Posterior vena cava (tissue), 2 donors: ENCODE measurements around the gene HSPBAP1. TPM values are rescaled to one million over a fixed set of nuclear protein-coding genes. Genes with fewer than 3 reads are reported as not detected.
A peak's percentile ranks its signal among the peaks of the same experiment; 100 is the strongest.

ENCODE experiments used
- DNase-seq: peaks from one replicate; pipeline ENCODE4 v3.0.0-alpha.2; 2020; ENCODE audit warnings: low spot score
- intact Hi-C, 2 donors: fragments of 100-400 bp; cut with DNase I; formaldehyde crosslinking; loops; one replicate each; pipeline versions ENCODE4 v1.14.1 to v1.14.2; 2022 to 2023
- long read RNA-seq, 2 donors: library from polyadenylated mRNA; unstranded; transcript quantifications; one replicate each; pipeline ENCODE4 v2.0.0, GENCODE V29; 2020 to 2021
- total RNA-seq, 2 donors: library from RNA; stranded (reverse); fragmentation: NEBNext Ultra II Directional; extraction: Animal tissue kit (Norgen Biotek cat#: 25700); gene quantifications; one replicate each; pipeline ENCODE4 v1.2.1, GENCODE V29; 2021
- donor health status: DM: yes; HTN: yes; CAD: no.
- donor health status: DM: yes; HTN: yes; CAD: no.

The HSPBAP1 gene
- total RNA-seq = 1 to 10 TPM; 7.8 to 9.1 TPM
- long read RNA-seq, donor 1, partial matches to known transcripts = 0 of 4 reads
- long read RNA-seq, donor 1, other reads (novel, unspliced or antisense) = 1 of 4 reads
- long read RNA-seq, donor 2, transcript HSPBAP1-201 (8 exons, 1,953 nt) = major isoform, 15 of 19 reads
- long read RNA-seq, donor 2, partial matches to known transcripts = 0 of 19 reads
- long read RNA-seq, donor 2, other reads (novel, unspliced or antisense) = 4 of 19 reads

GRCh38 chr3:122793568-122794416 is at the start of gene HSPBAP1:
HSPBAP1 (minus strand) TSS chr3:122793831; CDS start chr3:122793680, 151 bp downstream.
- intact Hi-C loops = no loop called here
- DNase-seq = peak; percentile 98

- DNase-seq = no peak
- intact Hi-C loops = no loop called here
These were observed 42.0 kb upstream of the HSPBAP1 start for GRCh38 chr3:122835590-122835989.

- intact Hi-C loops = no loop called here
- no peak for DNase-seq
These were observed 34.6 kb upstream of the HSPBAP1 start for GRCh38 chr3:122828281-122828680.

- no peak for DNase-seq
- intact Hi-C loops = no loop called here
These were observed 32.6 kb upstream of the HSPBAP1 start for GRCh38 chr3:122826278-122826677.

DNA sequence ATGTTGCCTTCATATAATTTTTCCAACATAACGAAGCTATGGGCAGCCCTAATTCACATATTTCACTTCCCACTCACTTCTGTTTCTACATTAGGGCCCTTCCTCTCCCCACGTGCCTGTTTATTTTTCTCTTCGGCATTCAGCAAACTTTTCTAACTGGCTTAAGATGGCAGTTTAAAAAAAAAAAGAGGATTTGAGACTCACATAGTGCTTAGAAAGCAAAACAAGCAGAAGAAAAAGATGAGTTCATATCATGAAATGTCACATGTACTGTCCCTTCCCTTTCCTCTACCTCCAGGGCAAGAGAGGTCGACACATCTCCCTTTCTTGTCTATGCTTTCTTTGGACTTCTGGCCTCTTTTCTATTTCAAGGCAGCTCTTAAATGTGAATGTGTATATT is 31.8 kb upstream of the HSPBAP1 start:
- DNase-seq = no peak
- intact Hi-C loops = no loop called here

- intact Hi-C loops = no loop called here
- DNase-seq = no peak
These were observed 31.1 kb upstream of the HSPBAP1 start for GRCh38 chr3:122824465-122825381.

DNA sequence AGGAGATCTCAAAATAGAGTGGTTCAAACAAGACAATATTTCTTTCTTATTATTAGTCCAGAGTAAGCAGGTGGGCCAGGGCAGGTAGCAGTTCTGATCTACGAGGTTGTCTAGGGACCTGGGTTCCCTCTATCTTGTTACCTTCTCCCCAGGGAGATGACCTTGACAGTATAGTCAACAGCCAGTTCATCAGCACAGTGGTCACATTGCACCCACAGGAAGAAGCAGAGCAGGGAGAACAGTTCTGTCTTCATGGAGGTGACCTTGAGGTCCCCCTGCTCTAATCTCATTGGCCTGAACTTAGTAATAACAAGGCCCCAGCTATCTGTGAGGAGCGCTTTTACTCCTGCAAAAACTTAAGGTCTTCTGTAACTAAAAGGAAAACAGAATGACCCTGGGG is 23.0 kb upstream of the HSPBAP1 start:
- no peak for DNase-seq
- intact Hi-C loops = no loop called here

DNA sequence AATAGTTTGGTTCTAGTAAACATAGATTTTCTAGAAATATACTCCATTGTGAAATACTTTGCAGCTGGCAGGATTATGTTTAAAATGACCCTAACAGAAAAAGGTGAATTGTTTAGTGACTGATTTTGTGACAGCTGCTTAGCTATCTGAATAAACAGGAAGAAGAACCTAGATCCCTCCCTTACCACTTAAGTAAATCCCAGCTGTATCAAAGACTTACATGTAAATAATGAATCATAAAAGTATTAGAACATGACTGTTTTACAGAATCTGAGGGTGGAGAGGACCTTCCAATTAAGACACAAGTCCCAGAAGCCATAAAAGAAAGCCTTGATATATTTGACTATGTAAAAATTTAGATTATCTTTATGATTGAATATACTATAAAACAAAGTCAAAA is 17.1 kb upstream of the HSPBAP1 start:
- DNase-seq = no peak
- intact Hi-C loops = no loop called here

GRCh38 chr3:122803977-122804376 is 10.3 kb upstream of the HSPBAP1 start:
- intact Hi-C loops = no loop called here
- DNase-seq = no peak

DNA sequence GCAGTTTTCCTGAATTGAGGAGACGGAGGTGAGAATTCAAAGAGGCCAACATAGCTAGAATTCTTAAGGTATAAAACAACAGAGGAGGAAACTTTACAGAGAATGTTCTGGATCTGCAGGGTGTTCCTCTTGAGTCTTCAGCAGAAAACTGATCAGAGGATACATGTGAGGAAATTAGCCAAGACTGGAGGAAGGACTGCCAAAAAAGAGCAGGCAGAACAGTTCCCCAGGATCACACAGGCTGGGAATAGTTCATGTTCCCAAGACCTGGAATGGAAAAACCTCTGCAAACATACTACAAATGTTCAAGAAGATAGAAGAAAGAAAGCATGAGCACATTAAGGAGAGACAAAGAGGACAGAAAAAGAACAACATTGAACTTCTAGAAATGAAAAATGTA is 8.7 kb upstream of the HSPBAP1 start:
- intact Hi-C loops = no loop called here

GRCh38 chr3:122800706-122801237 is 7.1 kb upstream of the HSPBAP1 start:
- intact Hi-C loops = no loop called here
- no peak for DNase-seq

More for the DNA sequence above, 8.7 kb upstream of the HSPBAP1 start:
- no peak for DNase-seq

- intact Hi-C loops = no loop called here
These were observed 6.4 kb upstream of the HSPBAP1 start for GRCh38 chr3:122800031-122800430.

DNA sequence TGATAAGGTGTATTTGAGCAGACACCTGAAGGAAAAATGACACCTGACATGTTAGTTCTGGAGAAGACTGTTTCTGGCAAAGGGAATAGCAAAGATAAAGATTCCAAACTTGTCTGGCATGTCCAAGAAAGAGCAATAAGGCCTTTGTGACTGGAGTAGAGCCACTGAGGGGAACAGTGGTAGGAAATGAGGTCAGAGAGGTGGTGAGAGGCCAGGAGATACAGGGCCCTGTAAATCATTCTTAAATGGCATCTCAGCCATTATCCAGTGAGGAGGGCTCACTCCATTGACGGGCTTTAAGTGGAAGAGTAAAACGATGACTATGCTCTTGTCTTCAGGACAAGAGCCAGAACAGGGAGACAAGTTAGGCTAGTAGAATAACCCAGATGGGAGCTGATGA is 5.7 kb upstream of the HSPBAP1 start:
- DNase-seq = no peak
- intact Hi-C loops = no loop called here

More at GRCh38 chr3:122800031-122800430, 6.4 kb upstream of the HSPBAP1 start:
- no peak for DNase-seq

GRCh38 chr3:122797291-122797690 is 3.7 kb upstream of the HSPBAP1 start:
- no peak for DNase-seq
- intact Hi-C loops = no loop called here

DNA sequence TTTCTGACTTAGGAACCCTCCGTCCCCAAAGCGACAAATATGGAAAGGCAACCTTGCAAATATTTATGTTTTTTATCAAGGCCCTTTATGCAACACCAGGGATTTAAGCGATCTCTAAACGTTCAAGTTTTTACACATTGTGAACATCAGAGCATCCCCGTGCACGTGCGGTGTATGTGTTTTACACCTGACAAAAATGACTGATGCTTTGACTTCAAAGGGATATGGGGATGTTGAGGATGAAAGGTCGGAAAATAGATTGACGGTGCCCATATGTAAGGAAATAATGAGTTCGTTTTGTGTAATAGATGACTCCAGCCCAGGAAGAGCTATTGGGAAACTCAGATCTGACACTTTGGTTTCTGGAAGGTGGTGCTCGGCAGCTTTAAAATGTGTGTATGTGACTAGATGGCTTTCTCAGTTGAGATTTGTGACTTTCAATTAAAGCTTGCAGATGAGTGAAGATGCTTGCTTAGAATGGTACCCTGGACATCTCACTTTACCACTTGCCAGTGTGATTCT is 2.1 kb upstream of the HSPBAP1 start:
- intact Hi-C loops = no loop called here

DNA sequence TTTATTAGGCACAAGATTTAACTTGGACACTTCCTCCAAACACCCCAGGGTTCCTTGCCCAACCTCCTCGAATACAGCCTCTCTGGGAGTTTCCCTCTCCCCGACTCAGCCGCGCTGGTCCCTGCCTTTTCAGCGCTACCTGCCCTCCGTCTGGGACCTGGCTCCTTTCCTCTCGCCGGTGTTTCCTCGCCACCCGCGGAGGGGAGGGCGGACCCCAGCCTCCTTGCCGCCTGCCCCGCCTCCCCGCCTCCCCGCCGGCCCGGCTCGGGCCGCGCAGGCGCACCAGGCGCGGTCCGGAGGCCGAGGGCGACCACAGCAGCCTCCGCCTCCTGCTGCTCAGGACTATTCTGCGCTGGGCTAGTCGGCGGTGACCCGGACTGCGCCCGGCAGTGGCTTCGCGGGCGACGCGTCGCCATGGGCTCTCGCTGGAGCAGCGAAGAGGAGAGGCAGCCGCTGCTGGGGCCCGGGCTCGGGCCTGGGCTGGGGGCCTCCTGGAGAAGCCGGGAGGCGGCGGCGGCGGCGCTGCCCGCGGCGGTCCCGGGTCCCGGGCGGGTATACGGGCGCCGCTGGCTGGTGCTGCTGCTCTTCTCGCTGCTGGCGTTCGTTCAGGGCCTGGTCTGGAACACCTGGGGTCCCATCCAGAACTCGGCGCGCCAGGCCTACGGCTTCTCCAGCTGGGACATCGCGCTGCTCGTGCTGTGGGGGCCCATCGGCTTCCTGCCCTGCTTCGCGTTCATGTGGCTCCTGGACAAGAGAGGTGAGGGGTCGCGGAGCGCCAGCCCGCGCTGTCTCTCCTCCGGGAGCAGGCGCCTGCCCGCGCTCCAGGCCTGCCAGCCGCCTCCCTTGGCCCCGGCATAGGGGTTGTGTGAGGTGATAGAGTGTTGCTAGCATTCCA is 1.4 kb upstream of the HSPBAP1 start, which contains the start of gene SLC49A4:
Gene SLC49A4 (plus strand): TSS at position 291 of the 895 bp plus-strand sequence. CDS start 124 bp downstream, at position 415.
- intact Hi-C loops = no loop called here
- peak; percentile 93 for DNase-seq

More for the DNA sequence above, 2.1 kb upstream of the HSPBAP1 start:
- DNase-seq = no peak

- intact Hi-C loops = no loop called here
These were observed 800 bp upstream of the HSPBAP1 start for GRCh38 chr3:122794483-122794778.

DNA sequence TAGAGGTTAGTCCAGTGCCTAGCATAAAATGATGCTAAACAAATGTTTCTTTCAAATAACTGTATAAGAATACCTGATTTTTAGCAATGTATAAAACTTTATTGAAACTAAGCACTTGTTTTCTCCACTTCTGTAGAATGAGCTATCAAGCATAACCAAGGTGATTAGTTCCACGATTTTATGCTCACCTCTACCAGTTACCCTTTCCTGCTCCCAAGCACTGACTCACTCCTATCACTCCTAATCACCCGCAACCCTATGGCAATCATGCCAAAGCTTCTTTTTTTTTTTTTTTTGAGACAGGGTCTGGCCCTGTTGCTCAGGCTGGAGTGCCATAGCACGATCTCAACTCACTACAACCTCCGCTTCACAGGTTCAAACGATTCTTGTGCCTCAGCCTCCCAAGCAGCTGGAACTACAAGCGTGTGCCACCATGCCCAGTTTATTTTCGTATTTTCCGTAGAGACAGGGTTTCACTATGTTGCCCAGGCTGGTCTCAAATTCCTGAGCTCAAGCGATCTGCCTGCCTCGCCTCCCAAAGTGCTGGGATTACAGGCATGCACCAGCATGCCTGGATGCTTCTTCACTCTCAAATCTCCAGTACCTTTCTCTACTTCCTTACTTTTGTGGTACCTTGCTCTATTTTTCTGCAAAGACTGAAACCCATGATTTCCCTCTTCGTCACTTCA is 3.9 kb downstream of the HSPBAP1 start:
- no peak for DNase-seq
- intact Hi-C loops = no loop called here

More at GRCh38 chr3:122794483-122794778, 800 bp upstream of the HSPBAP1 start:
- no peak for DNase-seq
